IMR-90 (cell line): ENCODE data around the gene LINC01488. TPM values are rescaled to one million over a fixed set of nuclear protein-coding genes. Genes with fewer than 3 reads are reported as not detected.

ENCODE experiments used
- ATAC-seq: fragments of 200-7000 bp; cut with Tn5 transposase; 2 replicates; pipeline ENCODE4 v1.9.1; 2020; ENCODE audit warnings: low read depth, mild to moderate bottlenecking, moderate library complexity
- BruUV-seq: library from RNA; stranded (reverse); fragments of 400-500 nt; replicated peaks from 2 replicates; lab custom pipeline; 2021; lab: Mats Ljungman, UMichigan
- CTCF ChIA-PET: fragments of 300-600 bp; formaldehyde crosslinking; extraction: SDS; loops from one replicate; lab custom pipeline; 2021; ENCODE audit warnings: antibody characterized with exemption; lab: Yijun Ruan, JAX
- POLR2A ChIA-PET: fragments of 300-600 bp; sonication (Branson Sonifier 250); formaldehyde crosslinking; loops from one replicate; lab custom pipeline; 2022; ENCODE audit warnings: antibody characterized with exemption; ENCODE audit not compliant: unreplicated experiment; lab: Charles Lee
- DNase-seq: peaks from one replicate; pipeline ENCODE4 v3.0.0; 2013
- H2AFZ ChIP-seq: replicated peaks from 2 replicates; pipeline ENCODE3; 2013; ENCODE audit warnings: low read length, mild to moderate bottlenecking; ENCODE audit not compliant: poor library complexity
- H2AK5ac ChIP-seq: 2 replicates; pipeline ENCODE4 v1.6.1; 2013; ENCODE audit warnings: low read depth, low read length, inconsistent platforms
- H2AK9ac ChIP-seq: replicated peaks from 2 replicates; pipeline ENCODE3; 2013; ENCODE audit warnings: mild to moderate bottlenecking, low read depth, low read length, moderate library complexity; ENCODE audit not compliant: poor library complexity
- H2BK120ac ChIP-seq: 2 replicates; pipeline ENCODE4 v1.6.1; 2013; ENCODE audit warnings: low read depth, low read length, inconsistent platforms
- H2BK15ac ChIP-seq: 3 replicates; pipeline ENCODE4 v1.6.1; 2013; ENCODE audit warnings: low read depth, low read length, inconsistent platforms
- H2BK20ac ChIP-seq: 2 replicates; pipeline ENCODE4 v1.6.1; 2013; ENCODE audit warnings: low read depth, mild to moderate bottlenecking, inconsistent platforms, low read length, moderate library complexity
- H2BK5ac ChIP-seq: 2 replicates; pipeline ENCODE4 v1.6.1; 2013; ENCODE audit warnings: mild to moderate bottlenecking, low read depth, low read length, inconsistent platforms; ENCODE audit not compliant: poor library complexity, severe bottlenecking
- H3K14ac ChIP-seq: replicated peaks from 2 replicates; pipeline ENCODE4 v1.6.1; 2013; ENCODE audit warnings: low read depth, low read length, inconsistent platforms
- H3K18ac ChIP-seq: 2 replicates; pipeline ENCODE4 v1.6.1; 2013; ENCODE audit warnings: low read depth, low read length, control low read depth
- H3K23ac ChIP-seq: 2 replicates; pipeline ENCODE4 v1.6.1; 2013; ENCODE audit warnings: low read depth, low read length, inconsistent platforms
- H3K27ac ChIP-seq: 2 replicates; pipeline ENCODE4 v1.5.1; 2013; ENCODE audit warnings: mild to moderate bottlenecking, control low read depth, low read length; ENCODE audit not compliant: insufficient read depth
- H3K27me3 ChIP-seq: 2 replicates; pipeline ENCODE4 v1.6.1; 2013; ENCODE audit warnings: low read length; ENCODE audit not compliant: control insufficient read depth, insufficient read depth
- H3K36me3 ChIP-seq: 2 replicates; pipeline ENCODE4 v1.6.1; 2013; ENCODE audit warnings: low read length, mixed read lengths; ENCODE audit not compliant: control insufficient read depth, insufficient read depth
- H3K4ac ChIP-seq: 2 replicates; pipeline ENCODE4 v1.6.1; 2013; ENCODE audit warnings: low read depth, low read length, inconsistent platforms
- H3K4me1 ChIP-seq: 2 replicates; pipeline ENCODE4 v1.6.1; 2013; ENCODE audit warnings: low read length, mixed read lengths; ENCODE audit not compliant: control insufficient read depth, insufficient read depth
- H3K4me2 ChIP-seq: 2 replicates; pipeline ENCODE4 v1.6.1; 2013; ENCODE audit warnings: low read depth, mild to moderate bottlenecking, control low read depth, low read length, moderate library complexity
- H3K4me3 ChIP-seq: 2 replicates; pipeline ENCODE4 v1.5.1; 2013; ENCODE audit warnings: low read depth, mild to moderate bottlenecking, control low read depth, low read length, moderate library complexity; ENCODE audit not compliant: insufficient read depth
- H3K56ac ChIP-seq: 2 replicates; pipeline ENCODE4 v1.6.1; 2013; ENCODE audit warnings: low read length, inconsistent platforms; ENCODE audit not compliant: insufficient read depth; ENCODE audit errors: extremely low read depth
- H3K79me1 ChIP-seq, 2 experiments: 2 replicates each; pipeline ENCODE4 v1.6.1; 2013; ENCODE audit warnings: low read length in 2 of 2, inconsistent platforms in 1 of 2, low read depth in 1 of 2
- H3K9ac ChIP-seq: 2 replicates; pipeline ENCODE4 v1.6.1; 2013; ENCODE audit warnings: low read depth, low read length, control low read depth
- H3K9me1 ChIP-seq: 2 replicates; pipeline ENCODE4 v1.6.1; 2013; ENCODE audit warnings: low read length, inconsistent platforms; ENCODE audit not compliant: insufficient read depth
- H3K9me3 ChIP-seq: 2 replicates; pipeline ENCODE4 v1.6.1; 2013; ENCODE audit warnings: low read length; ENCODE audit not compliant: control insufficient read depth, insufficient read depth
- H4K20me1 ChIP-seq: 2 replicates; pipeline ENCODE4 v1.6.1; 2013; ENCODE audit warnings: low read length, inconsistent platforms; ENCODE audit not compliant: insufficient read depth
- H4K5ac ChIP-seq: 2 replicates; pipeline ENCODE4 v1.6.1; 2013; ENCODE audit warnings: mild to moderate bottlenecking, low read depth, low read length, control low read depth
- H4K8ac ChIP-seq, 2 experiments: 2 replicates each; pipeline ENCODE4 v1.6.1; 2013; ENCODE audit warnings: low read depth in 2 of 2, low read length in 2 of 2, control low read depth in 1 of 2, inconsistent platforms in 1 of 2
- H4K91ac ChIP-seq: 2 replicates; pipeline ENCODE4 v1.6.1; 2013; ENCODE audit warnings: low read depth, low read length, inconsistent platforms; ENCODE audit not compliant: insufficient read depth
- BHLHE40 ChIP-seq: fragments of 150-350 bp; IDR thresholded peaks from 2 replicates; pipeline ENCODE4 v1.6.1; 2016; ENCODE audit warnings: mild to moderate bottlenecking, low read depth, low read length
- CEBPB ChIP-seq: IDR thresholded peaks from 2 replicates; pipeline ENCODE4 v1.6.1; 2012; ENCODE audit warnings: low read depth, low read length, improper control_type of control experiment
- CHD1 ChIP-seq: IDR thresholded peaks from 2 replicates; pipeline ENCODE4 v1.6.1; 2012; ENCODE audit warnings: low read depth, low read length, improper control_type of control experiment
- FOS ChIP-seq: fragments of 150-350 bp; IDR thresholded peaks from 2 replicates; pipeline ENCODE4 v1.6.1; 2016; ENCODE audit warnings: low read depth, low read length
- MAFK ChIP-seq: IDR thresholded peaks from 2 replicates; pipeline ENCODE4 v1.6.1; 2012; ENCODE audit warnings: low read depth, low read length, improper control_type of control experiment
- MAZ ChIP-seq: IDR thresholded peaks from 2 replicates; pipeline ENCODE4 v1.6.1; 2012; ENCODE audit warnings: low read depth, mild to moderate bottlenecking, low read length, improper control_type of control experiment, moderate library complexity, borderline replicate concordance
- MXI1 ChIP-seq: IDR thresholded peaks from 2 replicates; pipeline ENCODE4 v1.6.1; 2012; ENCODE audit warnings: low read depth, mild to moderate bottlenecking, low read length, moderate library complexity, borderline replicate concordance
- NFE2L2 ChIP-seq: fragments of 150-350 bp; IDR thresholded peaks from 2 replicates; pipeline ENCODE4 v1.6.1; 2016; ENCODE audit warnings: low read depth, mild to moderate bottlenecking, low read length
- POLR2A ChIP-seq: IDR thresholded peaks from 2 replicates; pipeline ENCODE4 v1.6.1; 2012; ENCODE audit warnings: mild to moderate bottlenecking, low read depth, low read length
- RAD21 ChIP-seq: IDR thresholded peaks from 2 replicates; pipeline ENCODE4 v1.6.1; 2012; ENCODE audit warnings: low read length, improper control_type of control experiment
- RCOR1 ChIP-seq: IDR thresholded peaks from 2 replicates; pipeline ENCODE4 v1.6.1; 2012; ENCODE audit warnings: mild to moderate bottlenecking, low read length, improper control_type of control experiment; ENCODE audit not compliant: insufficient replicate concordance
- RFX5 ChIP-seq: IDR thresholded peaks from 2 replicates; pipeline ENCODE4 v1.8.0; 2012; ENCODE audit warnings: low read depth, mild to moderate bottlenecking, low read length, moderate library complexity
- SMC3 ChIP-seq: fragments of 150-350 bp; IDR thresholded peaks from 2 replicates; pipeline ENCODE4 v1.6.1; 2016; ENCODE audit warnings: low read depth, mild to moderate bottlenecking, antibody characterized with exemption, low read length, moderate library complexity
- WGBS, 2 experiments: methylation state at CpG; one replicate each; pipeline versions ENCODE4 v1.1.5 to v1.1.7; 2013; ENCODE audit warnings: missing lambda C conversion rate in 2 of 2; ENCODE audit not compliant: insufficient read length in 1 of 2; ENCODE audit errors: extremely low coverage in 2 of 2; 5-methylcytosine and 5-hydroxymethylcytosine counted together
- dilution Hi-C: fragments of 300-500 bp; cut with HindIII; formaldehyde crosslinking; loops from one replicate; pipeline ENCODE4 v1.14.3; 2018; ENCODE audit warnings: low sequenced_read_pairs; ENCODE audit not compliant: unreplicated experiment
- in situ Hi-C: fragments of 300-500 bp; cut with MboI; formaldehyde crosslinking; loops from 3 replicates; pipeline ENCODE4 v1.14.3; 2019; ENCODE audit warnings: low sequenced_read_pairs, inconsistent platforms, mixed read lengths
- intact Hi-C: fragments of 100-400 bp; cut with micrococcal nuclease; formaldehyde crosslinking; loops from 2 replicates; pipeline ENCODE4 v1.10.0; 2022
- polyA plus RNA-seq, 3 experiments: library from polyadenylated mRNA; depleted of rRNA; stranded (reverse); fragments of >200 nt; gene quantifications; 2 replicates each; pipeline ENCODE4 v1.2.3, GENCODE V29; 2012; ENCODE audit warnings: low replicate concordance in 1 of 3
- total RNA-seq: library from RNA; depleted of rRNA; stranded (reverse); fragments of >200 nt; gene quantifications from 2 replicates; pipeline ENCODE4 v1.2.3, GENCODE V29; 2012
- TF ChIP-seq, protein P1 (sequence below): conservative IDR thresholded peaks from 2 replicates; pipeline ENCODE4 v1.5.1; 2012; ENCODE audit warnings: mild to moderate bottlenecking, low read depth, low read length, improper control_type of control experiment
- TF ChIP-seq, protein P2 (sequence below): fragments of 150-350 bp; IDR thresholded peaks from 2 replicates; pipeline ENCODE4 v1.6.1; 2017; ENCODE audit warnings: mild to moderate bottlenecking, antibody characterized with exemption, low read length, low read depth
- TF ChIP-seq, protein P3 (sequence below): fragments of 150-350 bp; IDR thresholded peaks from 2 replicates; pipeline ENCODE4 v1.6.1; 2016; ENCODE audit warnings: low read depth, mild to moderate bottlenecking, low read length, moderate library complexity, borderline replicate concordance

Gene LINC01488
- total and polyA plus RNA-seq, 2 of the 4 experiments (the other 2 are of a cell fraction) = not detected

DNA sequence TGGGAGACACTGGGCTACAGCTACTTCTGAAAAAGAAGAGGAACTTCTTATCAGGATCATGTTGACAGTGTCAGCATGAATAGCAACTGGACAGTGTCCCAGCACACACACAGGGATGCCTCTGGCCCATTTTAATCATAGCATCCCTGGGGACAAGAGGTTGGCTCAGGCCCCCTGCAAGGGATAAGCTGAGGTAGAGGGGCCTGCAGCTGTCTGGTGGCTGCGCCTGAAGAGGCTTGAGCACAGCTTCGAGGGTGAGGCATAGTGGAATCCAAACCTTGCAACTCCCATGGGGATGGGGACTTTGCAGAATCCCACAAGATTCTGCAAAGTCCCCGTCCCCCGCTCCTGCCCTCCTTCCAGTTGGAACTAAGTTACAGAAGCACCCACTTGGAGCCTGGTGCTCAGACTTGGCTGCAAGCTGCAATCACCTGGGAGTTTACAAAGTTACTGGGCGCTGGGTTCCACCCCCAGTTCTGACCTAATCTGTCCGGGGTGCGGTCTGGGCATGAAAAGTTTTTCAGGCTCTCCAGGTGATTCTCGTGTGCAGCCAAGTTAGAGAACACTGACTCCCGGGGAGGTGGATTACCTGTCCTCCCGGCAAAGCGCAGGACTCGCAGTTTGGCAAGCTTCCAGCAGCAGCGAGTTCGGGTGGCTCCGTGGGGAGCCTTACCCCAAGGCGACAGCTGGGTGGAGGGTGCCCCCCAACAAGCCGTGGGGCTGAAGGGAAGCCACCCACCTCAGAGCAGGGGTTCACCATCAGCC, 16.0 kb upstream of the LINC01488 start:
- 94% methylated on average over 9 of the region's 17 CpGs; no CpG with 5 or more reads in 1 of the 2 experiments for WGBS, 2 experiments
- ChIA-PET CTCF (no interaction called here), POLR2A (no interaction called here)
- Histone ChIP-seq H2AK9ac (no peak overlapping the region), H3K56ac (no peak overlapping the region), H2BK120ac (no peak overlapping the region), H3K9me1 (no peaks in the 10 kb centered on the region), H3K4ac (no peak overlapping the region), H3K4me1 (peaks cover 10% of the 10 kb centered on the region), H3K9me3 (peaks cover 19% of the 10 kb centered on the region), H2BK15ac (no peak overlapping the region), H3K14ac (no peak overlapping the region), H3K36me3 (no peaks in the 10 kb centered on the region), H3K4me3 (no peak overlapping the region), H4K5ac (no peak overlapping the region), H3K79me1 (no peaks in the 10 kb centered on the region), H4K20me1 (no peaks in the 10 kb centered on the region), H4K8ac (no peak overlapping the region), H2AFZ (no peak overlapping the region), H3K18ac (no peak overlapping the region), H2AK5ac (no peak overlapping the region), H2BK5ac (no peak overlapping the region), H3K27ac (no peak overlapping the region), H2BK20ac (no peak overlapping the region), H4K91ac (no peak overlapping the region), H3K9ac (no peak overlapping the region), H3K23ac (no peak overlapping the region), H3K27me3 (no peaks in the 10 kb centered on the region), H3K4me2 (no peak overlapping the region)
- dilution Hi-C loops = no loop called here
- in situ Hi-C loops = no loop called here
- BruUV-seq = no TSS peak
- ATAC-seq (no peak), DNase-seq (no peak)
- TF ChIP-seq MAFK (no peak), CEBPB (no peak), NFE2L2 (no peak), MXI1 (no peak), RCOR1 (no peak), RAD21 (no peak), BHLHE40 (no peak), CHD1 (no peak), MAZ (no peak), SMC3 (no peak), RFX5 (no peak), POLR2A (no peak), FOS (no peak)
- TF ChIP-seq, protein P1, sequence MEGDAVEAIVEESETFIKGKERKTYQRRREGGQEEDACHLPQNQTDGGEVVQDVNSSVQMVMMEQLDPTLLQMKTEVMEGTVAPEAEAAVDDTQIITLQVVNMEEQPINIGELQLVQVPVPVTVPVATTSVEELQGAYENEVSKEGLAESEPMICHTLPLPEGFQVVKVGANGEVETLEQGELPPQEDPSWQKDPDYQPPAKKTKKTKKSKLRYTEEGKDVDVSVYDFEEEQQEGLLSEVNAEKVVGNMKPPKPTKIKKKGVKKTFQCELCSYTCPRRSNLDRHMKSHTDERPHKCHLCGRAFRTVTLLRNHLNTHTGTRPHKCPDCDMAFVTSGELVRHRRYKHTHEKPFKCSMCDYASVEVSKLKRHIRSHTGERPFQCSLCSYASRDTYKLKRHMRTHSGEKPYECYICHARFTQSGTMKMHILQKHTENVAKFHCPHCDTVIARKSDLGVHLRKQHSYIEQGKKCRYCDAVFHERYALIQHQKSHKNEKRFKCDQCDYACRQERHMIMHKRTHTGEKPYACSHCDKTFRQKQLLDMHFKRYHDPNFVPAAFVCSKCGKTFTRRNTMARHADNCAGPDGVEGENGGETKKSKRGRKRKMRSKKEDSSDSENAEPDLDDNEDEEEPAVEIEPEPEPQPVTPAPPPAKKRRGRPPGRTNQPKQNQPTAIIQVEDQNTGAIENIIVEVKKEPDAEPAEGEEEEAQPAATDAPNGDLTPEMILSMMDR = no peak
- TF ChIP-seq, protein P2, sequence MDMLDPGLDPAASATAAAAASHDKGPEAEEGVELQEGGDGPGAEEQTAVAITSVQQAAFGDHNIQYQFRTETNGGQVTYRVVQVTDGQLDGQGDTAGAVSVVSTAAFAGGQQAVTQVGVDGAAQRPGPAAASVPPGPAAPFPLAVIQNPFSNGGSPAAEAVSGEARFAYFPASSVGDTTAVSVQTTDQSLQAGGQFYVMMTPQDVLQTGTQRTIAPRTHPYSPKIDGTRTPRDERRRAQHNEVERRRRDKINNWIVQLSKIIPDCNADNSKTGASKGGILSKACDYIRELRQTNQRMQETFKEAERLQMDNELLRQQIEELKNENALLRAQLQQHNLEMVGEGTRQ = no peak
- TF ChIP-seq, protein P3, sequence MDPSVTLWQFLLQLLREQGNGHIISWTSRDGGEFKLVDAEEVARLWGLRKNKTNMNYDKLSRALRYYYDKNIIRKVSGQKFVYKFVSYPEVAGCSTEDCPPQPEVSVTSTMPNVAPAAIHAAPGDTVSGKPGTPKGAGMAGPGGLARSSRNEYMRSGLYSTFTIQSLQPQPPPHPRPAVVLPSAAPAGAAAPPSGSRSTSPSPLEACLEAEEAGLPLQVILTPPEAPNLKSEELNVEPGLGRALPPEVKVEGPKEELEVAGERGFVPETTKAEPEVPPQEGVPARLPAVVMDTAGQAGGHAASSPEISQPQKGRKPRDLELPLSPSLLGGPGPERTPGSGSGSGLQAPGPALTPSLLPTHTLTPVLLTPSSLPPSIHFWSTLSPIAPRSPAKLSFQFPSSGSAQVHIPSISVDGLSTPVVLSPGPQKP = no peak
- intact Hi-C loops = no loop called here
